ENCODE data around the gene THSD4.

The THSD4 gene

DNA sequence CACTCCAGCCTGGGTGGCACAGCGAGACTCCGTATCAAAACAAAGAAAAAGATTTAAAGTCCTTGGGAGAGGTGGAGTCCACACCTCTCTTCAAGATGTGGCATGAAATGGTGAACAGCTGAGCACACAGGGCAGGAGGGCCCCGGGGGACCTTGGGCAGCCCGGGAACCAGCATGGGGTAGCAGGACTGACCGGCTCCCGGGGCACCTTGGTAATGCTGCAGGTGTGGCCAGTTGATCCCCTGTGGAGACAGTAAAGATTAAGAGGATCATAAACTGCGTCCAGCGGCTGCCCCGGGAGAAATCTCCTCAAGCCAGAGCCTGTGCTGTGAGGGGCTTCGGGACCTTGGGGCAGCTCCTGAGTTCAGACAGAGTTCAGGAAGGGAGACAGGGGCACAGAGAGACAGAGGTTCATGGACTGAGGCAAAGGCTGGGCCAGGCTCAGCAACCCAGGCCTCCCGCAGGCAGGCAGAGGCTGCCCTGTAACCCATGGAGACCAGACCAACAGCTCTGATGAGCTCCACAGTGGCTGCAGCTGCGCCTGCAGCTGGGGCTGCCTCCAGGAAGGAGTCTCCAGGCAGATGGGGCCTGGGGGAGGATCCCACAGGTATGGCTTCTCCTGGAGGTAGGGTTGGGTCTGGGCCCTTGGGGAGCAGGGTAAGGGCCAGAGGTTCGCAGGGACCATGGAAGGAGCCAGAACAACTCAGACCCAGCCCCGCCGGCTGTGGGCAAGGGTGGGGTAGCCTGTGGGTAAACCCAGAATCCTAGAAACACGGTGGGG is 695.2 kb downstream of the THSD4 start, which contains the start of gene NR2E3:
Gene NR2E3 (plus strand): TSS at position 299 of the 780 bp plus-strand sequence. CDS start 190 bp downstream, at position 489.
- Histone ChIP-seq H3K36me3 (ENCODE audit: insufficient read depth, low read length) (no peaks in the 10 kb centered on the region), H3K27me3 (ENCODE audit: insufficient read depth, low read length) (no peaks in the 10 kb centered on the region), H3K4me1 (ENCODE audit: insufficient read depth, low read length, severe bottlenecking) (no peaks in the 10 kb centered on the region), H3K9me3 (ENCODE audit: low read length) (no peaks in the 10 kb centered on the region), H3F3A (ENCODE audit: insufficient read depth, low read length) (no peaks in the 10 kb centered on the region), H3K9ac (ENCODE audit: low read length) (no peak within 1 kb of the TSS), H3K9me2 (ENCODE audit: low read depth, low read length) (no peaks in the 10 kb centered on the region), H3K27ac (ENCODE audit: low read depth, low read length, poor library complexity, severe bottlenecking) (no peak within 1 kb of the TSS), H4K20me1 (ENCODE audit: insufficient read depth, low read length) (no peaks in the 10 kb centered on the region), H3K4me3 (ENCODE audit: low read depth, low read length, poor library complexity, severe bottlenecking) (no peak within 1 kb of the TSS), H2AFZ (ENCODE audit: low read length) (no peak within 1 kb of the TSS), H3K4me2 (ENCODE audit: low read length) (no peak within 1 kb of the TSS), H3K79me2 (ENCODE audit: insufficient read depth, low read length) (no peaks in the 10 kb centered on the region)
- TF ChIP-seq EZH2 (IDR thresholded peaks at IDR 0.05; ENCODE audit: borderline replicate concordance, low read length) (no peak), CTCF (IDR thresholded peaks at IDR 0.05; ENCODE audit: low read length) (no peak)

DNA sequence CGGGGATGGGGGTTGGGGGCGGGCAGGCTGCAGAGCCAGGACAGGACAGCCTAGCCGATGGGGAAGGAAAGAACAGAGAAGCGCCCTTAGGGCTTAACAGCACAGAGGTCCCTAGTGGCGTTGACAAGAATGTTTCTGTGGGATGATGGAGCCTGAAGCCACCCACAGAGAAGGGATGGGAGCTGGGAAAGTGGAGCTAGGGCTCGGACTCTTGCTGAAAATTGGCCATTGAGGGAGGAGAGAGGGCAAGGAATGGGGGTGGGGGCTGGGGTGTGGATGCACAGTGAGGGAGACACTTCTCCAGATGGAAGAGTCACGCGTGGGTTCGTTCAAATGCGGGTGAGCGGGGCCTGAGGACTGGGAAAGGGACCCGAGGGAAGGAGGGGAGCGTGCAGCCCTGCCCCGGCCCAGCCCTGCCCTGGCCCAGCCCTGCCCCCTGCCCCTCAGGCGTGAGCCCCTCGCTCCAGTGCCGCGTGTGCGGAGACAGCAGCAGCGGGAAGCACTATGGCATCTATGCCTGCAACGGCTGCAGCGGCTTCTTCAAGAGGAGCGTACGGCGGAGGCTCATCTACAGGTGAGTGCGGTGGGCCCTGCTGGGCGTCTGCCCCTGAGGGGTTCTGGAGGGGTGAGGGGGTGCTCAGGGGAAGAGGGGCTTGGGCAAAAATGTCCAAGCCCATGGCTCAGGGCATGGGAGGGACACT is 695.9 kb downstream of the THSD4 start:
- Histone ChIP-seq H3K4me2 (ENCODE audit: low read length) (no peak overlapping the region), H2AFZ (ENCODE audit: low read length) (no peak overlapping the region), H3F3A (ENCODE audit: insufficient read depth, low read length) (no peaks in the 10 kb centered on the region), H3K9ac (ENCODE audit: low read length) (no peak overlapping the region), H3K79me2 (ENCODE audit: insufficient read depth, low read length) (no peaks in the 10 kb centered on the region), H3K36me3 (ENCODE audit: insufficient read depth, low read length) (no peaks in the 10 kb centered on the region), H3K4me3 (ENCODE audit: low read depth, low read length, poor library complexity, severe bottlenecking) (no peak overlapping the region), H3K27ac (ENCODE audit: low read depth, low read length, poor library complexity, severe bottlenecking) (no peak overlapping the region), H3K4me1 (ENCODE audit: insufficient read depth, low read length, severe bottlenecking) (no peaks in the 10 kb centered on the region), H3K9me3 (ENCODE audit: low read length) (no peaks in the 10 kb centered on the region), H3K9me2 (ENCODE audit: low read depth, low read length) (no peaks in the 10 kb centered on the region), H4K20me1 (ENCODE audit: insufficient read depth, low read length) (no peaks in the 10 kb centered on the region), H3K27me3 (ENCODE audit: insufficient read depth, low read length) (no peaks in the 10 kb centered on the region)
- TF ChIP-seq CTCF (IDR thresholded peaks at IDR 0.05; ENCODE audit: low read length) = no peak
- TF ChIP-seq EZH2 (IDR thresholded peaks at IDR 0.05; ENCODE audit: borderline replicate concordance, low read length) = no peak

GRCh38 chr15:71811752-71812735 is 696.8 kb downstream of the THSD4 start:
- H3K9ac ChIP-seq (ENCODE audit: low read length) = no peak overlapping the region
- H3F3A ChIP-seq (ENCODE audit: insufficient read depth, low read length) = no peaks in the 10 kb centered on the region
- H3K9me2 ChIP-seq (ENCODE audit: low read depth, low read length) = no peaks in the 10 kb centered on the region
- TF ChIP-seq CTCF (IDR thresholded peaks at IDR 0.05; ENCODE audit: low read length) (no peak), EZH2 (IDR thresholded peaks at IDR 0.05; ENCODE audit: borderline replicate concordance, low read length) (no peak)
- H2AFZ ChIP-seq (ENCODE audit: low read length) = no peak overlapping the region
- H3K4me2 ChIP-seq (ENCODE audit: low read length) = no peak overlapping the region
- H3K9me3 ChIP-seq (ENCODE audit: low read length) = no peaks in the 10 kb centered on the region
- no peaks in the 10 kb centered on the region for H3K79me2 ChIP-seq (ENCODE audit: insufficient read depth, low read length)
- H3K27me3 ChIP-seq (ENCODE audit: insufficient read depth, low read length) = no peaks in the 10 kb centered on the region
- H3K4me1 ChIP-seq (ENCODE audit: insufficient read depth, low read length, severe bottlenecking) = no peaks in the 10 kb centered on the region
- H4K20me1 ChIP-seq (ENCODE audit: insufficient read depth, low read length) = no peaks in the 10 kb centered on the region
- H3K36me3 ChIP-seq (ENCODE audit: insufficient read depth, low read length) = no peaks in the 10 kb centered on the region
- H3K27ac ChIP-seq (ENCODE audit: low read depth, low read length, poor library complexity, severe bottlenecking) = no peak overlapping the region
- no peak overlapping the region for H3K4me3 ChIP-seq (ENCODE audit: low read depth, low read length, poor library complexity, severe bottlenecking)
